Endothelial cell of umbilical vein (primary cell): ENCODE data around the gene B9D2. TPM values are rescaled to one million over a fixed set of nuclear protein-coding genes. Genes with fewer than 3 reads are reported as not detected.

ENCODE experiments used
- BruUV-seq: library from RNA; stranded (reverse); fragments of 400-500 nt; replicated peaks from 2 replicates; lab custom pipeline; 2021; lab: Mats Ljungman, UMichigan
- CTCF ChIA-PET: fragments of 300-600, 350-600 bp; sonication (Branson Sonifier 250); formaldehyde crosslinking; loops from one replicate; lab custom pipeline; 2021; ENCODE audit warnings: antibody characterized with exemption, inconsistent platforms; lab: Charles Lee
- POLR2A ChIA-PET: fragments of 300-600, 350-600 bp; sonication (Branson Sonifier 250); formaldehyde crosslinking; loops from one replicate; lab custom pipeline; 2021; ENCODE audit warnings: antibody characterized with exemption, inconsistent platforms; lab: Charles Lee
- DNase-seq: peaks from one replicate; pipeline ENCODE4 v3.0.0-alpha.2; 2011; ENCODE audit warnings: low read depth, low spot score
- FAIRE-seq: peaks from 2 replicates; lab custom pipeline; 2011; peaks lifted over from hg19 to GRCh38; lab: Jason Lieb, UNC
- H2AFZ ChIP-seq: 2 replicates; pipeline ENCODE4 v1.6.0; 2012; ENCODE audit warnings: low read depth, low read length, control low read depth, inconsistent platforms
- H3K27ac ChIP-seq: 2 replicates; pipeline ENCODE4 v1.5.1; 2011; ENCODE audit warnings: low read depth, mild to moderate bottlenecking, control low read depth, low read length, moderate library complexity; ENCODE audit not compliant: insufficient read depth
- H3K27me3 ChIP-seq, 2 experiments: 2 replicates each; pipeline versions ENCODE4 v1.6.0 to v1.6.1; 2011; ENCODE audit warnings: low read length in 2 of 2, mixed read lengths in 1 of 2; ENCODE audit not compliant: control insufficient read depth in 2 of 2, insufficient read depth in 2 of 2
- H3K36me3 ChIP-seq, 2 experiments: 2 replicates in 1 of 2; 3 replicates in 1 of 2; pipeline ENCODE4 v1.5.1; 2011; ENCODE audit warnings: low read length in 2 of 2, mild to moderate bottlenecking in 1 of 2, moderate library complexity in 1 of 2; ENCODE audit not compliant: control insufficient read depth in 2 of 2, insufficient read depth in 2 of 2; ENCODE audit errors: extremely low read depth in 1 of 2
- H3K4me1 ChIP-seq: 3 replicates; pipeline ENCODE4 v1.5.1; 2011; ENCODE audit warnings: mild to moderate bottlenecking, low read length; ENCODE audit not compliant: control insufficient read depth, insufficient read depth; ENCODE audit errors: extremely low read depth
- H3K4me2 ChIP-seq: 2 replicates; pipeline ENCODE4 v1.6.1; 2011; ENCODE audit warnings: low read length, control low read depth, mixed read lengths; ENCODE audit not compliant: insufficient read depth
- H3K4me3 ChIP-seq, 3 experiments: fragments of 200-600 bp in 1 of 3; sonication (generic), shearing (Covaris generic) in 1 of 3; replicated peaks in 1 of 3; 2 replicates each; pipeline ENCODE4 v1.5.1; 2011 to 2016; ENCODE audit warnings: control low read depth in 3 of 3, low read length in 3 of 3, mild to moderate bottlenecking in 2 of 3, inconsistent platforms in 1 of 3, low read depth in 1 of 3, moderate library complexity in 1 of 3; ENCODE audit not compliant: insufficient read depth in 1 of 3
- H3K79me2 ChIP-seq: 2 replicates; pipeline ENCODE4 v1.6.0; 2012; ENCODE audit warnings: low read length, inconsistent platforms; ENCODE audit not compliant: control insufficient read depth, insufficient read depth
- H3K9ac ChIP-seq: replicated peaks from 2 replicates; pipeline ENCODE3; 2011; ENCODE audit warnings: low read length, control low read depth; ENCODE audit not compliant: insufficient read depth; ENCODE audit errors: extremely low read depth
- H3K9me1 ChIP-seq: replicated peaks from 3 replicates; pipeline ENCODE4 v1.6.0; 2011; ENCODE audit warnings: mild to moderate bottlenecking, low read length; ENCODE audit not compliant: control insufficient read depth, insufficient read depth; ENCODE audit errors: extremely low read depth
- H3K9me3 ChIP-seq: replicated peaks from 2 replicates; pipeline ENCODE4 v1.5.1; 2012; ENCODE audit warnings: low read length, inconsistent platforms; ENCODE audit not compliant: control insufficient read depth, insufficient read depth
- H4K20me1 ChIP-seq: replicated peaks from 2 replicates; pipeline ENCODE3; 2011; ENCODE audit warnings: mild to moderate bottlenecking, low read length; ENCODE audit not compliant: control insufficient read depth, insufficient read depth; ENCODE audit errors: extremely low read depth
- EZH2 ChIP-seq: IDR thresholded peaks from 2 replicates; pipeline ENCODE4 v1.6.1; 2012; ENCODE audit warnings: borderline replicate concordance, low read depth, mild to moderate bottlenecking, moderate library complexity, low read length, inconsistent platforms; ENCODE audit not compliant: severe bottlenecking
- FOS ChIP-seq: IDR thresholded peaks from 2 replicates; pipeline ENCODE4 v1.6.1; 2011; ENCODE audit warnings: mild to moderate bottlenecking, low read length, moderate library complexity, borderline replicate concordance; ENCODE audit not compliant: insufficient read depth
- GATA2 ChIP-seq: IDR thresholded peaks from 2 replicates; pipeline ENCODE4 v1.7.0; 2011; ENCODE audit warnings: low read depth, mild to moderate bottlenecking, moderate library complexity, mixed read lengths, low read length; ENCODE audit not compliant: insufficient read length, insufficient read depth
- JUN ChIP-seq: IDR thresholded peaks from 2 replicates; pipeline ENCODE4 v1.6.1; 2011; ENCODE audit warnings: borderline replicate concordance, low read depth; ENCODE audit not compliant: insufficient read length, insufficient read depth
- MAX ChIP-seq: IDR thresholded peaks from 2 replicates; pipeline ENCODE4 v1.6.1; 2011; ENCODE audit not compliant: insufficient read depth, insufficient read length
- MYC ChIP-seq: IDR thresholded peaks from one replicate; pipeline ENCODE4 v1.6.1; 2011; ENCODE audit warnings: mild to moderate bottlenecking, low read depth, low read length
- POLR2A ChIP-seq: IDR thresholded peaks from 2 replicates; pipeline ENCODE4 v1.6.1; 2012; ENCODE audit warnings: low read depth, mild to moderate bottlenecking, control low read depth, low read length
- POLR2AphosphoS5 ChIP-seq: IDR thresholded peaks from 2 replicates; pipeline ENCODE4 v1.6.1; 2012; ENCODE audit warnings: low read depth, mild to moderate bottlenecking, control low read depth, low read length, moderate library complexity; ENCODE audit not compliant: insufficient read depth
- dilution Hi-C: fragments of 300-500 bp; cut with MboI; formaldehyde crosslinking; loops from one replicate; pipeline ENCODE4 v1.15.0; 2019; ENCODE audit warnings: low sequenced_read_pairs; ENCODE audit not compliant: extremely low pct_ligation_motif_present
- intact Hi-C: fragments of 100-400 bp; cut with micrococcal nuclease; formaldehyde crosslinking; loops from one replicate; pipeline ENCODE4 v1.10.0; 2022
- polyA plus RNA-seq, 4 experiments: library from polyadenylated mRNA; depleted of rRNA in 3 of 4; stranded (reverse) in 3 of 4; unstranded in 1 of 4; fragments of >200 nt; gene quantifications; 2 replicates each; pipeline versions ENCODE4 v1.2.1 to v1.2.3, GENCODE V29; 2011 to 2012; ENCODE audit warnings: missing spikeins in 1 of 4
- total RNA-seq: library from RNA; stranded (reverse); gene quantifications from 2 replicates; pipeline ENCODE4 v1.2.3, GENCODE V29; 2021
- TF ChIP-seq, protein P1 (sequence below), 2 donors: IDR thresholded peaks; 1 replicate in 1 of 2; 2 replicates in 1 of 2; pipeline ENCODE4 v1.5.1; 2011; ENCODE audit warnings: low read length in 2 of 2, mild to moderate bottlenecking in 2 of 2, moderate library complexity in 2 of 2, control low read depth in 1 of 2, inconsistent platforms in 1 of 2, low read depth in 1 of 2; ENCODE audit not compliant: insufficient read depth in 1 of 2; ENCODE audit errors: extremely low read depth in 1 of 2

The B9D2 gene
- total and polyA plus RNA-seq, 2 donors (not counting 3 experiments of a cell fraction or from before 2014, with no cell fraction given): 12.2 to 23.9 TPM

- Histone ChIP-seq H3K36me3 (peaks cover 28 to 52% of the 10 kb centered on the region in 2 experiments), H2AFZ (no peak overlapping the region), H3K4me2 (no peak overlapping the region), H3K4me1 (no peaks in the 10 kb centered on the region), H3K9ac (no peak overlapping the region), H3K79me2 (peaks cover 48% of the 10 kb centered on the region), H3K27ac (no peak overlapping the region), H3K9me3 (no peaks in the 10 kb centered on the region), H4K20me1 (no peaks in the 10 kb centered on the region), H3K4me3 (no peak overlapping the region), H3K9me1 (no peaks in the 10 kb centered on the region), H3K27me3 (no peaks in the 10 kb centered on the region)
- intact Hi-C loops (no loop called here), dilution Hi-C loops (no loop called here)
- ChIA-PET CTCF (interaction anchor here (2.0 kb wide), 1 partner anchor 10 kb away, joined by 8 read pairs; no protein-coding TSS in a partner anchor), POLR2A (interaction anchor here (0.8 kb wide), 1 partner anchor 79 kb away, joined by 5 read pairs; no protein-coding TSS in a partner anchor)
- TF ChIP-seq EZH2: no peak
- TF ChIP-seq POLR2AphosphoS5: no peak
- no peak for TF ChIP-seq MAX
- TF ChIP-seq FOS: no peak
- no peak for TF ChIP-seq POLR2A
- no peak for TF ChIP-seq MYC
- no peak for TF ChIP-seq JUN
- TF ChIP-seq, protein P1, sequence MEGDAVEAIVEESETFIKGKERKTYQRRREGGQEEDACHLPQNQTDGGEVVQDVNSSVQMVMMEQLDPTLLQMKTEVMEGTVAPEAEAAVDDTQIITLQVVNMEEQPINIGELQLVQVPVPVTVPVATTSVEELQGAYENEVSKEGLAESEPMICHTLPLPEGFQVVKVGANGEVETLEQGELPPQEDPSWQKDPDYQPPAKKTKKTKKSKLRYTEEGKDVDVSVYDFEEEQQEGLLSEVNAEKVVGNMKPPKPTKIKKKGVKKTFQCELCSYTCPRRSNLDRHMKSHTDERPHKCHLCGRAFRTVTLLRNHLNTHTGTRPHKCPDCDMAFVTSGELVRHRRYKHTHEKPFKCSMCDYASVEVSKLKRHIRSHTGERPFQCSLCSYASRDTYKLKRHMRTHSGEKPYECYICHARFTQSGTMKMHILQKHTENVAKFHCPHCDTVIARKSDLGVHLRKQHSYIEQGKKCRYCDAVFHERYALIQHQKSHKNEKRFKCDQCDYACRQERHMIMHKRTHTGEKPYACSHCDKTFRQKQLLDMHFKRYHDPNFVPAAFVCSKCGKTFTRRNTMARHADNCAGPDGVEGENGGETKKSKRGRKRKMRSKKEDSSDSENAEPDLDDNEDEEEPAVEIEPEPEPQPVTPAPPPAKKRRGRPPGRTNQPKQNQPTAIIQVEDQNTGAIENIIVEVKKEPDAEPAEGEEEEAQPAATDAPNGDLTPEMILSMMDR (IDR thresholded peaks at IDR 0.05; ENCODE audit: extremely low read depth in 1 of 2, insufficient read depth in 1 of 2, low read depth in 1 of 2, low read length in 2 of 2): no peak
- no peak for TF ChIP-seq GATA2
- no peak for DNase-seq
- no TSS peak for BruUV-seq
- no peak for FAIRE-seq
These were observed 22.1 kb downstream of the B9D2 start for GRCh38 chr19:41341669-41342490.
